ENCODE data around the gene CXCR5.

DNA sequence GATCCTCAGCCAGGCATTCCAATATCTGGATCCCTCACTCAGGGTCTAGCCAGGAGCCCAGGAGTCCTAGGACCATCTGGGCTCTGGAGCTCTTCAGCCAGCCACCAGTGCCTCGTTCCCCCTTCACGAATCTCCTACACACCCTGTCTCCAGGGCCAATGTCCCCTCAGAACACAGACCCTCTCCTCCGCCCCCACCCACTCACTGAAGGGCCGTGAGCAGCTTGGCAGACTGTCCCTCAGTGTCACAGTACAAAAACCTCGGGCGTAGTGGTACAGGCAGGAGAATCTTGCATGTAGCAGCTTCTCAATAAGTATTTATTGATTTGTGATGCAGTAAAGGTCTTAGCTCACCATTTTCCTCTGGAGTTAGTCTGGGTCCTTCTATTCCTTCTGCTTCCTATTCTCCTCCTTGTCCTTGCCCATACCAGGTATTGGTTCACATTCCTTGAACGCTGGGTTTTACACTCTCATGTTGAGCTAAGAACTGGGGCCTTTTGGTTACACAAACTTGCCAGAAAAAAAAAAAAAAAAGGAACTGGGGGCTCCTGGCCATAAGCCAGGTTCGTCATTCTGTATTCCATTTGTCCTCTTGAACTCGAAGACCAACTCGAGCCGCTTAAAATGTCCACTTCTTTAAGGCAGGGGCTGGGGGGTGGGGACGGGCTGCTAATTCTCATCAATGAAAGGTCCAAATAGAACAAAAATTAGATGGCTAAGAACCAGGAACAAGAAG, 2.3 kb downstream of the CXCR5 start:
- TF ChIP-seq, protein P1, sequence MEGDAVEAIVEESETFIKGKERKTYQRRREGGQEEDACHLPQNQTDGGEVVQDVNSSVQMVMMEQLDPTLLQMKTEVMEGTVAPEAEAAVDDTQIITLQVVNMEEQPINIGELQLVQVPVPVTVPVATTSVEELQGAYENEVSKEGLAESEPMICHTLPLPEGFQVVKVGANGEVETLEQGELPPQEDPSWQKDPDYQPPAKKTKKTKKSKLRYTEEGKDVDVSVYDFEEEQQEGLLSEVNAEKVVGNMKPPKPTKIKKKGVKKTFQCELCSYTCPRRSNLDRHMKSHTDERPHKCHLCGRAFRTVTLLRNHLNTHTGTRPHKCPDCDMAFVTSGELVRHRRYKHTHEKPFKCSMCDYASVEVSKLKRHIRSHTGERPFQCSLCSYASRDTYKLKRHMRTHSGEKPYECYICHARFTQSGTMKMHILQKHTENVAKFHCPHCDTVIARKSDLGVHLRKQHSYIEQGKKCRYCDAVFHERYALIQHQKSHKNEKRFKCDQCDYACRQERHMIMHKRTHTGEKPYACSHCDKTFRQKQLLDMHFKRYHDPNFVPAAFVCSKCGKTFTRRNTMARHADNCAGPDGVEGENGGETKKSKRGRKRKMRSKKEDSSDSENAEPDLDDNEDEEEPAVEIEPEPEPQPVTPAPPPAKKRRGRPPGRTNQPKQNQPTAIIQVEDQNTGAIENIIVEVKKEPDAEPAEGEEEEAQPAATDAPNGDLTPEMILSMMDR (IDR thresholded peaks at IDR 0.05) = no peak
- no peak for TF ChIP-seq POLR2A (IDR thresholded peaks at IDR 0.05)

Measured in Peyer's patch (tissue), 4 donors.